Cortex of kidney (tissue), 1 donor: Measurements from ENCODE around the gene SLC38A1.
"Not testable (repeated sequence)": the region's sequence is repeated elsewhere in the genome, so short reads cannot be mapped to it uniquely, and the experiment has no call there.

ENCODE experiments used
- DNase-seq: peaks from one replicate; lab custom pipeline; 2025; lab: John Stamatoyannopoulos, UW

The SLC38A1 gene

DNA sequence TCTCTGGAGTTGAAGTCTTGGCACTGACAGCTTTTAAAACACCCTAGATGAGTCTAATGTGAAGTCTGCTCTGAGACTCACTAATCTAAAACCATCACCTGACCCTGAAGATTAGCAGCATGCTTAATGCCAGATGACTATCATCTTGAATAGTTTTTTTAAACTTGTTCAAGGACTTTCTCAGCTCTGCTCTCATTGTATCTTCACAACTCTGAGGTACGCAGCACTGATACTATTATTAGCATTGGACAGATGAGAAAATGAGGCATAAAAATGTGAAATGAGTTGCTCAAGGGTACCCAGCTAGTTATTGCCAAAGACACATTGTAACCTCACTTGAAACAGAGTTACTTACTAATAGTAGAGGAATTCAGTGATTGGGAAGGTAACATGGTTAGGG is 4.8 kb downstream of the SLC38A1 start:
- no peak for DNase-seq

DNA sequence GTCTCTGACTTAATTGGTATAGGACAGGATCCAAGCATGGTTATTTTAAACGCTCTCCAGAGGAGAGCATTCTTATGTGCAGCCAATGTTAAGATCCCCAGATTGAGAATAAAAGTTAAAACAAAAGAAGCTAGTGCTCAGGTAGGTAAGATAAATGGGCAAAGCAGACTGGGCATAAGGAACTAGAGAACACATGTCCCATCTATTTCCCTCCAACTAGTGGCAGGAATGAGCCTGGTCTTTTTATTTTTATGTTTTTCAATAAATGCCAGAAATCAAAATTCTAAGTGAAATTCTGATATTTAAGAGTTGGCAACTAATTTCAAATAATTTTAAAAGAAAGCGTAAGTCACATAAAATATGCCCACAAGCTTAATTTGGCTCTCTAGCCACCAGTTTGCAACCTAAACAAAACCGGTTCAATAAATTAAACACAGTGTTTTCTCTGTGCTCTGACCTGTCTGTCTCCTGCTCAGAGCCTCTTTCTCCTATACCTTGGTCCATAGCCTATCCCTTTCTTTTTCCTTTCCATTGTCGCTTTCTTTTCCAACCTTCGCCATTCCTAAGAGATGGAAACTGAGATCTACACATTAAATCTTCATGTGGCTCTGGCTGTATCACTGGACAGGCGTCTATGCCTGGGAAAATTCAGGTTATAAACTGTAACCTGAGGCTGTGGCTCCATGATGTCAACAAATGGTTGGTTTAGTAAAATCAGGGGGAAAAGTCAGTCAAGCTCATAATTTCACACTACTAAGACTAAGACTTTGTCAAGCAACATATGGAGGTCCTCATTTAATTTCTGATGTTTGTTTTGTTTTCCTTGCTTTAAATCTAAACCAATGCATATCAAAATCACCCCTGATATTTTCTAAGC is 5.5 kb downstream of the SLC38A1 start:
- DNase-seq = no peak

- no peak for DNase-seq
These were observed 7.2 kb downstream of the SLC38A1 start for GRCh38 chr12:46261646-46262045.

DNA sequence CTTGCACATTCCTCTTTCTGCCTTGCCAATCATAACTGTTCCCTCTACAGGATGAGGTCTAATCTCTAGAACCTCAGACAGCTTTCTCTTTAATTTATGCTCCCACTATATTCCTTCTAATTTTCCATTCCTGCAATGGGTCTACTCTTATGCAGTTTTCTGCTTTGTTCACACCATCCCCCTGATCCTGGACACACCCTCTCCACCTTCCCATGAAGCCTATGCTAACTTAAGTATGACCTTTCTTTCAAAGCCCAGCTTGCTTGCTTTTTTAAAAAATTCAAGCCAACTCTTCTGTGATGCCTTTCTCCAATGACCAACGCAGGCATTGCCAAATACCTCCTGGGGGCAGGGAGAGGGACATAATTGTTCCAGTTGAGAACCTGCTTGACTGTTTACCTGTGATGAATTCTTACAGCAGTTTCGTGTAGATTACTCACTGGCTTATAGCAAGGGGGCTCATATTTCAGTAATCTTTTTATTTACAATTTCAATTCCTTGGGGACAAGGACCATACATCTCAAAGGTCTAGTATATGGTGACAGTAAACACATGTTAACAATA is 7.8 kb downstream of the SLC38A1 start:
- DNase-seq = no peak

DNA sequence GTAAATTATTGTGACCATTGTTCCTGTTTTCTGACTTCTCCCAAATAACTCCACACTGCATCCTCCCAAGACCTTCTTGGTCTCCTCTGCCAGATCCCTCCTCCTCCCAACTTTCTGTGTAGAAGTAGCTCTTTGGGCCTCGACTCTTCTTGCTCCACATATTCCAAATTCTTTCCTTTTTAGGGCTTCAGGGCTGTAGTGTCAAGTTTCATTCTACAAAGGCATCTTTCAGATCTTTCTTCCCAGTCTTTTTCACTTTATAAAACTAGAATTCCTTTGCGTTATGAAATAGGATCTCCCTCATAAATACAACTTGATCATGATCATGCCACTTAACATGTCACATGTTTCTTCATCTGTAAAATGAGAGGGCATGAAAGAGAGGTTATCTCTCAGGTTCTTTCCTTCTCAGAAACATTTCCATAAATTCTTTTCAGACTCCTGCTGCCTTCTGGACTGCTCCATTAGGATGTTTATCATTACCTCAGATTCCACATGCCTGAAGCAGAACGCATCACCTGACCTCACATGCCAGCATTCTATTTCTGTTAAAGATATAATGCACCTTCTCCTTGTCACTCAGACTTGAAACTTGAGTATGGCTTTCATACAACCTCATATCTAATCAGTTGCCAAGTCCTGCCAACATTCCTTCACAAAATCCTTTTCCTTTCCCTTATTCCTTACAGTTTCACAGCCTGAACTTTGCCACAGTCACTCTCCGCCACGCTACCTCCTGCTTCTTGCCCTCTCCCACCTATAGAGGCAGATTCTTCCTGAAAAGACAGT is 8.5 kb downstream of the SLC38A1 start:
- no peak for DNase-seq

DNA sequence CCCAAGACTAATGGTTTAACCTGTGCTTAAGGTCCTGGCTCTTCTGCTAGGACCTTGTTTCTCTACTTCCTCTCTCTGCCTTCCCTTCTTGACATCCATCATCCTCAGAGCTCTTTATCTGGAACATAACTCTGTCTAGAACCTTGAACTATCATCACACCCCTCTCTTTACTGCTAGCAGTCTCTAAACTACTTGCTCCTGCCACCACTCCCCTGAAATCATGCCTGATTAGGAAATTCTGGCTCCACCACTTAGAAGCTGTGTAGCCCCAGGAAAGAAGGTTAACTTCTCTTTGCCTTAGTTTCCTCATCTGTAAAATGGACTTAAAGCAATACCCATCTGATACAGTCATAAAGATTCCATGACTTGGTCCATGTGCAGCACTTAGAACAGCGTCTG is 9.1 kb downstream of the SLC38A1 start:
- no peak for DNase-seq

DNA sequence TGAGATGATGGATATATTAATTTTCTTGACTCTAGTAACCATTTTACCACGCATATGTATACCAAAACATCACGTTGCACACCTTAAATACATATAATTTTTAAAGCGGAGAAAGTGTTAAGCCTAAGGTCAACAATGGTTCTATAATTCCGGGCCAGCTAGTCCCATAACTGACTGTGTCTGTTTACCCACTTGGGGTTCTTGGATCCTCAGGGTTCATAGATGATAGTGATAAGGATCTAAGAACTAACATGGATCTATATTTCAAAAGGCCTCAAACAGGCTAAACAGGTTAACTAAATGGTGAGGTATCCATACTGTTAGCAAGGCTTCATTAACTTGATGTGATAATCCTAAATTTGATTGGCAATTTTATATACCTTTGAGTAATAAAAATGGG is 9.8 kb downstream of the SLC38A1 start:
- no peak for DNase-seq

DNA sequence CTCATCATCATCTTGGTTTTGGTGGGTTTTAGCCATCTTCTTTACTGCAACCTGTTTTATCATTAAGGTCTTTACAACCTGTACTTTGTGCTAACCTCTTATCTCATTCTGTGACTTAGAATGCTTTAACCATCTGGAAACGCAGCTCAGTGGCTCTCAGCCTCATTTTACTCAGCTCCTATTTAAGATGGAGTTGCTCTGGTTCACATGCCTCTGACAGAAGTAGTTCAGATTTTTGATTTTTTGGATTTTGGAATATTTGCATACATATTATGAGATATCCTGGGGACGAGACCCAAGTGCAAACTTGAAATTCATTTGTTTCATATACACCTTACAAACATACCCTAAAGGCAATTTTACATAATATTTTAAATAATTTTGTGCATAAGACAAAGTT is 10.7 kb downstream of the SLC38A1 start:
- DNase-seq = no peak

GRCh38 chr12:46256942-46257341 is 11.9 kb downstream of the SLC38A1 start:
- no peak for DNase-seq

DNA sequence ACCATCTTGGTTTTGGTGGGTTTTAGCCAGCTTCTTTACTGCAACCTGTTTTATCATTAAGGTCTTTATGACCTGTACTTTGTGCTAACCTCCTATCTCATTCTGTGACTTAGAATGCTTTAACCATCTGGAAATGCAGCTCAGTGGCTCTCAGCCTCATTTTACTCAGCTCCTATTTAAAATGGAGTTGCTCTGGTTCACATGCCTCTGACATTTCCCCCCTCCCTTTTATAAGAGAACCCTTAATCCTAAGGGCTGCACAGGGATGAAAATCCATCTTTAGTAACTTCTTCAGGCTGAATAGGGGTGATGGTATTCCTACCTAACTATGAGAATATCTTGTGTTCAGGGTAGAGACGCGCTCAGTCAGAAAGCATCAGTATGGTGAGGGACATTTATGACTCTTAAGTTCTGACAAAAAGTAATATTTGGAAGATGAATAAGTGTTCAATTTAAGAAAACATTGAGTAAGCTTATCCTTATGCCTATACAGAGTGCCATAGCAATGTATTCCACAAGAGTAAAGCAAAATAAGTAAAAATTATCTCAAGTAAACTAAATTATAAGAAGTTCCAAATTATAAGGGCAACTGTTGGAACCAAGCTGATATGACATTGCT is 15.2 kb downstream of the SLC38A1 start:
- DNase-seq = no peak

DNA sequence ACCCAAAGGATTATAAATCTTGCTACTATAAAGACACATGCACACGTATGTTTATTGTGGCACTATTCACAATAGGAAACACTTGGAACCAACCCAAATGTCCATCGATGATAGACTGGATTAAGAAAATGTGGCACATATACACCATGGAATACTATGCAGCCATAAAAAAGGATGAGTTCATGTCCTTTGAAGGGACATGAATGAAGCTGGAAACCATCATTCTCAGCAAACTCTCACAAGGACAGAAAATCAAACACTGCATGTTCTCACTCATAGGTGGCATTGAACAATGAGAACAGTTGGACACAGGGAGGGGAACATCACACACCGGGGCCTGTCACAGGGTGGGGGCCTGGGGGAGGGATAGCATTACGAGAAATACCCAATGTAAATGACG is 16.8 kb downstream of the SLC38A1 start:
- DNase-seq = not testable (repeated sequence)

GRCh38 chr12:46249960-46250359 is 18.9 kb downstream of the SLC38A1 start:
- not testable (repeated sequence) for DNase-seq

GRCh38 chr12:46246021-46246700 is 22.7 kb downstream of the SLC38A1 start:
- no peak for DNase-seq

DNA sequence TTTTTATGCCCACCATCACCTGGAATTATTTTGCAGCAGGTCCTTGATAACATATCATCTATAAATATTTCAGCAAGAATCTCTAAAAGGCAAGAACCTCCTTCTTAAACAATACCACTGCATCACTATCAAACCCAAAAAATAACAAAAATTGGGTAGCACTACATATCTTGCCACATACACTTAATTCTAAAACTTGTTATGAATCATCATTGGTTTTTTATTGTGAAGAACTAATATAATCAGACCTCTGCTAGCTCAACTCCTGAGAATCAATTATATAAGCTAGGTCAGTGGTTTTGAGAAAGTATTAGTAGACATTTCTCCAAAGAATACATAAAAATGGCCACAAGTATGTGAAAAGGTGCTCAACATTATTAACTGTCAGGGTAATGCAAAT is 23.8 kb downstream of the SLC38A1 start:
- no peak for DNase-seq

DNA sequence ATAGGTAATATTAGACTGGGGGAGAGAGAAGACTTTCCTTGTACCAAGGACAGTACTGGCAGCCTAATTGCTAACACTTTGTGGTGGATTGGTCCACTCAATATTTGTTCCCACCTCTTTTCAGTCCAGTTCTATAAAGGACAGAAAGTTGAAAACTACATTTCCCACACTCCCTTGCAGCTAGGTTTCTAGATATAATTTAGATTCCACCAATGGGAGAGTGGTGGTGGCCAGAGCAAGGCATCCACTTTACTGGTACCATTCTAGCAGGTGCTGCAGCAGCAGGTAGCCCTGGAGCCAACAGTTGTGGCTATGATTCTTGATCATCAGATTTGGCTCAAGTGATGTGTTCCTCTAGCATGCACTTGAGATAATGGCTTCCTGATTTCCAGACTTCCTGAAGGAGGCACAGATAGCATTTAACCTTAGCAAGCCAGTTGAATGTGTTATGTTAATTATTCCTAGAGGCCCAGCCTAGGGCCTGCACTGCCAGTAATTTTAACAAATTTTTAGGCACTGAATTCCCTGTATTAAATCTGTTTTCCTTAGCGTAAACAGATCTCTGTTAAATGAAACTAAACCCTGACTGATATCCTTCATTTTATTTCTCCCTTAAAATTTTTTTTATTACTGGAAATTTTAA is 24.4 kb downstream of the SLC38A1 start:
- DNase-seq = no peak

DNA sequence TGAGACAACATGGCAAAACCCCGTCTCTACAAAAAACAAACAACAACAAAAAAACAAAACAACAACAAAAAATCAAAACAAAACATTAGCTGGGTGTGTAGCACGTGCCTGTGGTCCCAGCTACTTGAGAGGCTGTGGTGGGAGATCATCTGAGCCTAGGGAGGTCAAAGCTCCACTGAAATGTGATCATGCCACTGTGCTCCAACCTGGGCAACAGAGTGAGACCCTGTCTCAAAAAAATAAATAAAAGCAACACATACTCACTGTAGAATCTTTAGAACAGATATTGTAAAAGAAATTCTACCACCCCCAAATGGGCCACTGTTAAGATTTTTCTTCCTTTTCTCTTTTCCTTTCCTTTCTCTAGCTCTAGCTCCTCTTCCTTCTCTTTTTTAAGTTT is 26.3 kb downstream of the SLC38A1 start:
- DNase-seq = no peak

GRCh38 chr12:46240436-46240835 is 28.4 kb downstream of the SLC38A1 start:
- no peak for DNase-seq

DNA sequence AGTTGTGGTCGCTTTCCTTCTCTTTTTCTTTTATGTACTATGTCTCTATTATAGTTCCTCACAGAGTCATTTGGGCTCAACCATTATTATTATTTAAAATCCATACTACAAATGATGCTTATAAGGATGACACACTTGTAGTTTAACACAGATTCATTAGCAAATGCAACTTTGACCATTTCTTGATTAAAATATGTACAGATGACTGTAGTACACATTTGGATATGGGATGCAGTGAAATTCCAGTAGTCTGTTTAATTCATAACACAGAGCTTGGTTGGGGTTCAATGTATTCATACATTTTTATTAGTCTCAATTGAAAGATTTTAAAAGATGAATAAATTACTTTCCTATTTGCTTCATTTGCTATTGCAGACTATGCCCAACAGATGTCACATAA is 30.0 kb downstream of the SLC38A1 start:
- DNase-seq = no peak

- DNase-seq = no peak
These were observed 31.3 kb downstream of the SLC38A1 start for GRCh38 chr12:46237371-46238045.

GRCh38 chr12:46234000-46234399 is 34.8 kb downstream of the SLC38A1 start:
- DNase-seq = no peak

GRCh38 chr12:46233423-46233822 is 35.4 kb downstream of the SLC38A1 start:
- DNase-seq = no peak
